AG09309 (cell line): ENCODE data around the gene NR2C1.

Experiments
- DNase-seq: peaks from one replicate; pipeline ENCODE4 v3.0.0-alpha.2; 2010; ENCODE audit warnings: low read depth
- H3K4me3 ChIP-seq: 2 replicates; pipeline ENCODE4 v1.5.1; 2011; ENCODE audit warnings: mild to moderate bottlenecking, low read depth, low read length, moderate library complexity; ENCODE audit not compliant: control insufficient read depth
- CTCF ChIP-seq: IDR thresholded peaks from 2 replicates; pipeline ENCODE4 v1.5.1; 2011; ENCODE audit warnings: mild to moderate bottlenecking, low read depth, low read length, inconsistent platforms; ENCODE audit not compliant: insufficient read depth, control insufficient read depth; ENCODE audit errors: missing control alignments

The NR2C1 gene

GRCh38 chr12:95070378-95070777 is 3.0 kb downstream of the NR2C1 start:
- no peak for TF ChIP-seq CTCF
- DNase-seq = no peak
- no peak overlapping the region for H3K4me3 ChIP-seq

- no peak for TF ChIP-seq CTCF
- DNase-seq = no peak
- H3K4me3 ChIP-seq = no peak overlapping the region
Measured at GRCh38 chr12:95066091-95066855, 7.1 kb downstream of the NR2C1 start.

- no peak for TF ChIP-seq CTCF
- DNase-seq = no peak
- no peak overlapping the region for H3K4me3 ChIP-seq
Measured at GRCh38 chr12:95060951-95061350, 12.5 kb downstream of the NR2C1 start.

- DNase-seq = no peak
- no peak for TF ChIP-seq CTCF
- H3K4me3 ChIP-seq = no peak overlapping the region
Measured at GRCh38 chr12:95059984-95060383, 13.4 kb downstream of the NR2C1 start.

GRCh38 chr12:95057424-95057823 is 16.0 kb downstream of the NR2C1 start:
- no peak for TF ChIP-seq CTCF
- DNase-seq = no peak
- H3K4me3 ChIP-seq = no peak overlapping the region

- no peak overlapping the region for H3K4me3 ChIP-seq
- DNase-seq = no peak
- TF ChIP-seq CTCF = no peak
Measured at GRCh38 chr12:95055057-95055456, 18.4 kb downstream of the NR2C1 start.
